NT2/D1 (cell line): ENCODE measurements around the gene BCL2.
A peak's percentile ranks its signal among the peaks of the same experiment; 100 is the strongest.

Experiments used
- DNase-seq: peaks from one replicate; pipeline ENCODE4 v3.0.0-alpha.2; 2011; ENCODE audit warnings: low read depth, low spot score
- H3K27me3 ChIP-seq: 2 replicates; pipeline ENCODE4 v1.6.0; 2011; ENCODE audit warnings: mild to moderate bottlenecking; ENCODE audit not compliant: insufficient read length, insufficient read depth
- H3K36me3 ChIP-seq: 2 replicates; pipeline ENCODE4 v1.6.1; 2011; ENCODE audit warnings: mild to moderate bottlenecking, low read length, mixed read lengths; ENCODE audit not compliant: insufficient read depth, insufficient read length
- H3K4me1 ChIP-seq: 2 replicates; pipeline ENCODE4 v1.5.1; 2011; ENCODE audit not compliant: insufficient read depth, insufficient read length
- H3K4me3 ChIP-seq: 2 replicates; pipeline ENCODE4 v1.5.1; 2011; ENCODE audit warnings: low read depth; ENCODE audit not compliant: insufficient read length
- H3K9ac ChIP-seq: 2 replicates; pipeline ENCODE4 v1.6.0; 2011; ENCODE audit warnings: low read depth; ENCODE audit not compliant: insufficient read length
- H3K9me3 ChIP-seq: 2 replicates; pipeline ENCODE4 v1.5.1; 2011; ENCODE audit warnings: mild to moderate bottlenecking, low read length; ENCODE audit not compliant: insufficient read depth
- SUZ12 ChIP-seq: IDR thresholded peaks from 2 replicates; pipeline ENCODE4 v1.6.1; 2011; ENCODE audit not compliant: insufficient read length, insufficient read depth; ENCODE audit errors: extremely low read depth
- YY1 ChIP-seq: IDR thresholded peaks from 2 replicates; pipeline ENCODE4 v1.6.1; 2011; ENCODE audit not compliant: insufficient read length, insufficient read depth
- ZNF274 ChIP-seq: IDR thresholded peaks from 2 replicates; pipeline ENCODE4 v1.6.1; 2011; ENCODE audit warnings: mild to moderate bottlenecking, low read depth, low read length

BCL2 gene

GRCh38 chr18:63159590-63159989 is 160.0 kb downstream of the BCL2 start:
- H3K9ac ChIP-seq, result no peak overlapping the region
- peaks cover 6% of the 10 kb centered on the region for H3K4me1 ChIP-seq
- DNase-seq, result no peak
- no peaks in the 10 kb centered on the region for H3K27me3 ChIP-seq
- no peaks in the 10 kb centered on the region for H3K36me3 ChIP-seq
- no peaks in the 10 kb centered on the region for H3K9me3 ChIP-seq
- TF ChIP-seq YY1 (no peak), SUZ12 (no peak), ZNF274 (no peak)
- H3K4me3 ChIP-seq, result no peak overlapping the region

- Histone ChIP-seq H3K9ac (no peak overlapping the region), H3K9me3 (no peaks in the 10 kb centered on the region), H3K27me3 (no peaks in the 10 kb centered on the region), H3K36me3 (no peaks in the 10 kb centered on the region), H3K4me1 (peaks cover 6% of the 10 kb centered on the region), H3K4me3 (no peak overlapping the region)
- no peak for DNase-seq
- no peak for TF ChIP-seq SUZ12
These were observed 160.8 kb downstream of the BCL2 start for GRCh38 chr18:63158676-63159291.

DNA sequence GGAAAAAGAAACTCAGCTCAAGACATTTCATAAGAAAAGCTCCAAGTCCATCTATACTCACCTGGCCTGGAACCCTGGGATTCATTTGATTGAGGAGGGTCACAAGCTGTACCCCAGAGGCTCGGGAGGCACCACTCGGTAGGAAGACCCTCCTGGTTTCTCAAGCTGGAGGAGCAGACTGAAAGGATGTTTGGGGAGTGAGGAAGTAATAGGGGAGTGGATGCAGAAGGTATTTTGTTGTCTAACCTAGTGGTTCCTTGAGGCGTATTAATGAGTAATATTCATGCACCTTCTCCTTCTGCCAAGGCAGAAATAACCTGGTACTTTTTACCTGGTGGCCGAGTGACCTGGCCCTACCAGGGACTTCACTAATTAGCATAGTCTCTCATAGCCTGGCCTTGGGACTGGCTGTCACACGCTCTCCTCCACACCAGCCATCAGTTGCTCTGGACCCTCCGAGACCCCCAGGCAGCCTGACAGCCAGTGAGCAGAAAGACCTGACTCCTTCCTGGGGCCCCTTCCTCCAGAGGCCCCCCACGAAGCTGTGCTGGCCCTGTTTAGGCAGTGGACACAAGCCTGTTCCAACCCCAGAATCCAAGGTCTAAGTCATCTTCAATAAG is 161.4 kb downstream of the BCL2 start:
- H3K27me3 ChIP-seq, result no peaks in the 10 kb centered on the region
- H3K4me3 ChIP-seq, result no peak overlapping the region
- no peak for DNase-seq
- H3K9ac ChIP-seq, result no peak overlapping the region
- TF ChIP-seq YY1 (no peak), SUZ12 (no peak), ZNF274 (no peak)
- H3K36me3 ChIP-seq, result no peaks in the 10 kb centered on the region
- no peaks in the 10 kb centered on the region for H3K9me3 ChIP-seq
- H3K4me1 ChIP-seq, result peaks cover 6% of the 10 kb centered on the region

- H3K36me3 ChIP-seq, result no peaks in the 10 kb centered on the region
- no peak overlapping the region for H3K9ac ChIP-seq
- H3K4me3 ChIP-seq, result no peak overlapping the region
- no peak for TF ChIP-seq YY1
- no peaks in the 10 kb centered on the region for H3K9me3 ChIP-seq
- peaks cover 6% of the 10 kb centered on the region for H3K4me1 ChIP-seq
- H3K27me3 ChIP-seq, result no peaks in the 10 kb centered on the region
- DNase-seq, result no peak
These were observed 162.1 kb downstream of the BCL2 start for GRCh38 chr18:63157293-63158011.

DNA sequence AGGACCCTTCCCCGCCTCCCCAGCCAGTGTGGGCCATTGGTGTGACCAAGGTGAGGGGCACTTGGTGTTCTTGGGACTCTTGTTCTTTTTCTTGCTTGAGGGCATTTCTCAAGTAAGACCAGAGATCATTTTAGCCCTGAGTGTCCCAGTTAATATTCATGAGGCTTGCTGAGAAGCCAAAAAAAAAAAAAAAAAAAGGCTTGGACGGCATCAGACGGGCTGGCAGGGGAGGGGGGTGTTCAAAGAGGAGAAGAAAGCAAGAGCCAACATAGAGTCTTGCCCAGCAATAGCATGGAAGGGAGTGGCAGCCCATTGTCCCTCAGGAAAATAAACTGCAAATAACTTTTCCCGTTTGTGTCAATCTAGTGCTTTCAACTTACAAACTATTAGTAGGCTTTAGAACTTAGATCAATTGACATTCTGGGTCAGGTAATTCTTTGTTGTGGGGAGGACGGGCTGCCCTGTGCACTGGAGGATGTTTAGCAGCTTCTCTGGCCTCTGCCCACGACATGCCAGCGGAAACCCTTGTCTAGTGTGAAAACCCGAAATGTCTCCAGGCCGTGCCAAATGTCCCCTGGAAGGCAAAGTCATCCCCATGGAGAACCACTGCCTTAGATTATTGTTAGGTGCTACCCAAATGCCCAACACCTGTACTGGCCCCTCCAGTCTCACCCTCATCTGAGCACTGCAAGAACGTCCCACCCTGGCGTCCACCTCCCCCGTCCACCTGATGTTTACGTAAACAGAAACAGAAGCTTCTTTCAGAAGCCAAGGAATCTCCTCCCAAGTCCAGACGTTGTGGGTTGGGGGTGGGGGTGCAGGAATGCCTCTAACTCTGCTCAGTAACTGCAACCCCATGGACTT is 163.4 kb downstream of the BCL2 start:
- peak; percentile 8 for DNase-seq

DNA sequence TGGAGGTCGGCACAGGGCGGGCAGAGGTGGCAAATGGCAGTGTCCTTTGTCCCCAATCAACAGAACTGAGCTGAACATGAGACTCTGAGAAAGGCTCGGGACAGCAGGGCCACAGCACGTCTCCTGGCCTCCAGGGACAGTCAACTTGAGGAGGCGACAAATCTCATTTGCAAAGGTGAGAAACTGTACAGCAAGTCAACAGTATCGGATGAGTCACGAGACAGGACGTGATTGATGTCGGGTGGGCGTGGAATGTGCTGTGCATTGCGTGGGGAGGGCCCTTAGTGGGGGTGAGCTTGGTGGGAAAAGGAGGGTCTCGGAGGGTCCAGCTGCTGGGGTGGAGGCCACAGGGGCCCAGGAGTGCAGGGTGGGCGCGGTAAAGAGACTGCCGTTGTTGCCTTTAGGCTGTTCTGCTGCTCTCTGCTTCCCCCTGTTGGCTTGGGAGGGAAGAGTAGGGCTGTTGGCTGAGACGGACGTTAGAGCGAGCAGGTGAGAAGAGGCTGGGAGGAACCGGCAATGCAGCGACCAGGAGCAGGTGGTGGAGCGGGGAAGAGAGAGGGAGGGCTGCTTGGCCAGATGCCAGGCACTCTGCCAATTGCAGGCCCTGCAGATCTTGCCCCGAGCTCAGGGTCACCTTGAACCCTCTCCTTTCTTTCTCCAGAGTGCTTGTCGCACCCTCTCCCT is 164.3 kb downstream of the BCL2 start:
- Histone ChIP-seq H3K4me3 (no peak overlapping the region), H3K9me3 (no peaks in the 10 kb centered on the region), H3K36me3 (no peaks in the 10 kb centered on the region), H3K27me3 (no peaks in the 10 kb centered on the region), H3K9ac (no peak overlapping the region), H3K4me1 (peaks cover 6% of the 10 kb centered on the region)
- peak; percentile 36 for DNase-seq
- TF ChIP-seq YY1 (no peak), ZNF274 (no peak), SUZ12 (no peak)

More for the DNA sequence above, 163.4 kb downstream of the BCL2 start:
- no peak overlapping the region for H3K4me3 ChIP-seq
- H3K9me3 ChIP-seq, result no peaks in the 10 kb centered on the region
- H3K27me3 ChIP-seq, result no peaks in the 10 kb centered on the region
- H3K36me3 ChIP-seq, result no peaks in the 10 kb centered on the region
- TF ChIP-seq SUZ12 (no peak), YY1 (no peak), ZNF274 (no peak)
- no peak overlapping the region for H3K9ac ChIP-seq
- peaks cover 6% of the 10 kb centered on the region for H3K4me1 ChIP-seq
